Right ventricle myocardium inferior (tissue), 1 donor: ENCODE measurements around the gene ANKRD11. TPM values are rescaled to one million over a fixed set of nuclear protein-coding genes. Genes with fewer than 3 reads are reported as not detected.
"Not testable (repeated sequence)": the region's sequence is repeated elsewhere in the genome, so short reads cannot be mapped to it uniquely, and the experiment has no call there.

ENCODE experiments used
- ATAC-seq: fragments of 200-7000 bp; cut with Tn5 transposase; one replicate; pipeline ENCODE4 v1.9.1; 2020; ENCODE audit warnings: mild to moderate bottlenecking, moderate library complexity
- DNase-seq: peaks from one replicate; pipeline ENCODE4 v3.0.0; 2021; ENCODE audit errors: missing footprints
- intact Hi-C: fragments of 100-400 bp; cut with DNase I; formaldehyde crosslinking; loops from one replicate; pipeline ENCODE4 v1.11.0; 2022
- total RNA-seq: library from RNA; stranded (reverse); fragmentation: NEBNext Ultra II Directional; extraction: Animal tissue kit (Norgen Biotek cat#: 25700); gene quantifications from one replicate; pipeline ENCODE4 v1.2.1, GENCODE V29; 2021
- donor health status: DM: no; HTN: yes; CAD: no; lungs with severe emphysema.

The ANKRD11 gene
- total RNA-seq, 1 donor from 2014 or later, result 64.9 TPM

- DNase-seq (no peak), ATAC-seq (no peak)
- intact Hi-C loops, result loop anchor here (5.0 kb wide), 2 partner anchors 48 to 173 kb away; partner anchors contain the start of gene SPG7
Measured at GRCh38 chr16:89334461-89334860, 155.9 kb downstream of the ANKRD11 start.

GRCh38 chr16:89334050-89334449 lies 156.3 kb downstream of the ANKRD11 start:
- DNase-seq, result no peak
- no peak for ATAC-seq
- intact Hi-C loops, result loop anchor here (5.0 kb wide), 2 partner anchors 48 to 173 kb away; partner anchors contain the start of gene SPG7

DNA sequence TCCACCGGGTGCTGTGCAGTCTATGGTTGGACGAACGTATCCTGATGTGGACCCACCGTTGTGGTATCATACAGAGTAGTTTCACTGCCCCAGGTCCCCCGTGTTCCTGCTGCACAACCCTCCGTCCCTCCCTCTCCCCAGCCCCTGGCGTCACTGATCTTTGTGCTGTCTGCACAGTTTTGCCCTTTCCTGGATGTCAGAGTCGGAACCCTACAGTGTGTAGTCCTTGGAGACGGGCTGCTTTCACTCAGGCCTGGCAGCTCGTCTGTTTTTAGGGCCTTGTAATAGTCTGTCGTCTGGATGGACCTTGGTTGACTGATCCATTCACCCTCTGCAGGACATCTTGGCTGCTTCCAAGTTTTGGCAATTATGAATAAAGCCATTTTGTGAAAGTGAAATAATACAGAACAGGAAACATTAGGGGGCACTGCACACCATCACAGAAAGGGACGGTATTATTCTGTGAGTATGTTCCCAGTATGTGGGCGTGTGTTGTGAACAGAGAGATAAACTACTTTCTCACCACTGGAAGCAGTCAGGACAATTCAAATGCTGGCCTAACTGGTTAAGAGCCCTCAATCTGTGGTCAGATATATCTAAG lies 156.9 kb downstream of the ANKRD11 start:
- ATAC-seq, result peak; percentile 90
- DNase-seq, result not testable (repeated sequence)
- intact Hi-C loops, result loop anchor here (1.0 to 5.0 kb wide), 4 partner anchors 49 to 227 kb away; partner anchors contain the start of genes ANKRD11, RPL13 and SPG7

DNA sequence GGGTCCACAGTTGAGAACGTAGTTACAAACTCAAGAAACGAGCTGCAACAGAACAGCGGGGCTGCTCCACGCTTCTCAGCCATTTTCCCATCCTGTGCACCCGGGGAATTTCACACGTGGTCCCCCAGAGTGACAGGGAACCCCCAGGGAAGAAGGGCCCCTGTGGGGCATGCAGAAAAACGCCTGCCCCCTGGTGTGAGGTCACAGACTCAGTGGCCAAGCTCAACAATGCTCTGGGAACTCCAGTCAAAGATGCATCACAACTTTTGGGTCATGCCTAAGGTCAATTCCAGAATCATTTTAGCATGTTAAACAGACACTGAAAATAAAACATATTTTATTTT lies 157.5 kb downstream of the ANKRD11 start:
- DNase-seq, result peak; percentile 14
- ATAC-seq, result no peak
- intact Hi-C loops, result loop anchor here (1.0 to 5.0 kb wide), 4 partner anchors 49 to 228 kb away; partner anchors contain the start of genes ANKRD11, RPL13 and SPG7

- ATAC-seq (no peak), DNase-seq (no peak)
- intact Hi-C loops, result loop anchor here (2.0 to 5.0 kb wide), 3 partner anchors 50 to 228 kb away; partner anchors contain the start of genes RPL13 and SPG7
Measured at GRCh38 chr16:89332243-89332901, 158.0 kb downstream of the ANKRD11 start.

- DNase-seq (peak; percentile 11), ATAC-seq (no peak)
- intact Hi-C loops, result loop anchor here (2.0 to 5.0 kb wide), 3 partner anchors 51 to 229 kb away; partner anchors contain the start of genes RPL13 and SPG7
Measured at GRCh38 chr16:89331371-89332109, 158.8 kb downstream of the ANKRD11 start.

DNA sequence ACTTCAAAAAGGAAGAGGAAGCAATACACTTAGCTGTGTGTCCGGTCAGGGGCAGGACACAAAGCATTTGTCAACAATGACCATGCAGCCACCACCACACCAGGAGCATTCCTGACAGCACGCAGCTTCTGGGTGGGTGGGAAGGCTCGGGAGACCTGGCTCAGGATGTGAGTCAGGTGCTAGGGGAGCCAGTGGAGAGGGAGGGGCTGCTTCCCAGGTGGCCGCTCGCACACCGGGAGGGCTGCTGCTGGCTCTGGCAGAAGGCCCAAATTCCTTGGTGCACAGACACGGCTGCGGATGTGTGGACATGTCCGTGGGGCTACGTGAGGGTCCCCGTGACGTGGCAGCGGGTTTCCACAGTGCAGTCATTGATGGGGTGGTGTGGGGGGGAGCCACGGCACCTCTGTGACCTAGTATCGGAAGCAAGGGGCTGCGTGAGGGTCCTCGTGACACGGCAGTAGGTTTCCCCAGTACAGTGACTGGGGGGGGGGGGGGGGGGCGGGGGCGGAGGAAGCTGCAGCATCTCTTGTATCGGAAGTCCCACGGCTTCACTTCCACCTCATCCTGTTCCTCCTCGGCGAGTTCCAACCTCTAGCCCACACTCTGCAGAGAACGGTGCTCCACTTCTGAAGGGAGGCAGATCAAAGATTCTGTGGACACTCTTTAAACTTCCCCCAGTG lies 160.0 kb downstream of the ANKRD11 start:
- DNase-seq, result no peak
- intact Hi-C loops, result loop anchor here (5.0 kb wide), 2 partner anchors 52 to 177 kb away; partner anchors contain the start of gene SPG7
- no peak for ATAC-seq

DNA sequence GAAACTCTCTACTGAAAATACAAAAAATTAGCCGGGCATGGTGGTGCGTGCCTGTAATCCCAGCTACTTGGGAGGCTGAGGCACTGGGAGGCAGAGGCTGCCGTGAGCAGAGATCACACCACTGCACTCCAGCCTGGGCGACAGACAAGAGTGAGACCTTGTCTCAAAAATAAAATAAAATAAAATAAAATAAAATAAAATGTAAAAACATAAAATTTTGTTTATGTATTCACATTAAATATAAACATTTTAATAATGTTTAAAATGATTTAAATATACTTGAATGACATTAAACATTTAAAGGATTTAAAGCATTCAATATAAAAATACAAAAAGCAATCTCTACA lies 160.6 kb downstream of the ANKRD11 start:
- not testable (repeated sequence) for DNase-seq, ATAC-seq
- intact Hi-C loops, result loop anchor here (5.0 to 10.0 kb wide), 3 partner anchors 52 to 325 kb away; partner anchors contain the start of genes CHMP1A, SPATA33 and SPG7

DNA sequence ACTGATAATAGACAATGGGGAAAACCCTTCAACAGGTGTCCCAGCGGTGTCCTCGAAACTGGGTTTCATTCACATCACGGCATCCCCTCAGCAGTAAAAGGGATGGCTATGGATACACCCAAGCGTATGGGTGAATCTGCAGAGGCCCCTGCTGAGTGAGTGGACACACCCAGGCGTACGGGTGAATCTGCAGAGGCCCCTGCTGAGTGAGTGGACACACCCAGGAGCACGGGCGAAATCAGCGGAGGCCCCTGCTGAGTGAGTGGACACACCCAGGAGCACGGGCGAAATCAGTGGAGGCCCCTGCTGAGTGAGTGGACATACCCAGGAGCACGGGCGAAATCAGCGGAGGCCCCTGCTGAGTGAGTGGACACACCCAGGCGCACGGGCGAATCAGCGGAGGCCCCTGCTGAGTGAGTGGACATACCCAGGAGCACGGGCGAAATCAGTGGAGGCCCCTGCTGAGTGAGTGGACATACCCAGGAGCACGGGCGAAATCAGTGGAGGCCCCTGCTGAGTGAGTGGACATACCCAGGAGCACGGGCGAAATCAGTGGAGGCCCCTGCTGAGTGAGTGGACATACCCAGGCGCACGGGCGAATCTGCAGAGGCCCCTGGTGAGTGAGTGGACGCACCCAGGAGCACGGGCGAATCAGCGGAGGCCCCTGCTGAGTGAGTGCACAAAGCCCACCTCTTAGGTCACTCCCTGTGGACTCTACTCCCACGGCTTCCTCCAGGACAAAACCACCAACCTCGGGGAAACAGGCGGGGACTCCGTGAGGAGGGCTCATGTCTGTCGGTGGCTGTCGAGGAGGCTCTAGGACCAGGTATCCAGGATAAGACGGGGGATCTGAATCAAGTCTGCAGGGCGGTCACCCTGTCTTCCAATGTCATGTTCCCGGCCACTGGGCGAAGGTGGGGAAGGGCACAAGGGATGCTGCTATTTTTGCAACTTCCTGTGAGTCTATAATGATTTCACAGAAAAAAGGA lies 161.7 kb downstream of the ANKRD11 start:
- not testable (repeated sequence) for ATAC-seq, DNase-seq
- intact Hi-C loops, result loop anchor here (10.0 kb wide), 1 partner anchor 326 kb away; the partner anchor contains the start of genes CHMP1A and SPATA33

GRCh38 chr16:89326721-89327120 lies 163.6 kb downstream of the ANKRD11 start:
- intact Hi-C loops, result loop anchor here (10.0 kb wide), 1 partner anchor 328 kb away; the partner anchor contains the start of genes CHMP1A and SPATA33
- DNase-seq (no peak), ATAC-seq (no peak)

GRCh38 chr16:89325861-89326471 lies 164.4 kb downstream of the ANKRD11 start:
- ATAC-seq (peak; percentile 74), DNase-seq (no peak)
- intact Hi-C loops, result loop anchor here (10.0 kb wide), 1 partner anchor 329 kb away; the partner anchor contains the start of genes CHMP1A and SPATA33

GRCh38 chr16:89324056-89325010 lies 166.0 kb downstream of the ANKRD11 start:
- no peak for ATAC-seq
- intact Hi-C loops, result loop anchor here (10.0 kb wide), 1 partner anchor 330 kb away; the partner anchor contains the start of genes CHMP1A and SPATA33
- DNase-seq, result no peak

GRCh38 chr16:89323120-89323960 lies 167.0 kb downstream of the ANKRD11 start:
- DNase-seq (peak; percentile 37), ATAC-seq (no peak)
- intact Hi-C loops, result loop anchor here (10.0 kb wide), 1 partner anchor 331 kb away; the partner anchor contains the start of genes CHMP1A and SPATA33

GRCh38 chr16:89322321-89323119 lies 167.8 kb downstream of the ANKRD11 start:
- no peak for ATAC-seq
- intact Hi-C loops, result loop anchor here (10.0 kb wide), 1 partner anchor 332 kb away; the partner anchor contains the start of genes CHMP1A and SPATA33
- DNase-seq, result peak; percentile 67
